Fibroblast of villous mesenchyme (primary cell): ENCODE data around the gene R3HDM1. TPM values are rescaled to one million over a fixed set of nuclear protein-coding genes. Genes with fewer than 3 reads are reported as not detected.

Experiments used
- DNase-seq: peaks from one replicate; pipeline ENCODE4 v3.0.0-alpha.2; 2010; ENCODE audit warnings: low read depth
- H3K4me3 ChIP-seq: 2 replicates; pipeline ENCODE4 v1.5.1; 2011; ENCODE audit warnings: low read depth, mild to moderate bottlenecking, low read length
- small RNA-seq: library from RNA; depleted of rRNA; stranded (forward); fragments of <200 nt; gene quantifications from one replicate; pipeline ENCODE3, GENCODE V24; 2012
- total RNA-seq: library from RNA; depleted of rRNA; stranded (reverse); fragments of >200 nt; gene quantifications from 2 replicates; pipeline ENCODE4 v1.2.3, GENCODE V29; 2012
- TF ChIP-seq, protein P1 (sequence below): IDR thresholded peaks from 2 replicates; pipeline ENCODE4 v1.5.1; 2012; ENCODE audit warnings: low read depth, mild to moderate bottlenecking, low read length; ENCODE audit not compliant: insufficient read depth

The R3HDM1 gene
- total RNA-seq, 1 donor, result 13.8 TPM

DNA sequence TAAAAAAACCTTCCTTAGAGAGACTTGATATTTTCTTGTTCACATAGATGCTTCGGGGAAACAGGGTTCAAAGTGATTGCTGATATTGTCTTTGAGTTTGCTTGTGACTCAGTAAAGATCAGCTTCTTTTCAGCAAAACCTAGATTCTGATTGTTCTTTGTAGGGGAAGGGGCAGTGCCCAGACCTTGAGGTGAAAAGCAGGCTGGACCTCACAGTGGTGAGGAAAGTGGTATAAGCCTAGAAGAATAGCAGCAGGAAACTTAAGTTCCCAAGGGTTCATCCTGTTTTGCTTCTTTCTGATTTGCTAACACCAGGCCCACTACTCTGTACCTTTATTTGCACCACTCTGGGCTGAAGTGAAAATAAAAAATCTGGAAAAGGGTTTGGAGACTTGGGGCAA is 231.2 kb downstream of the R3HDM1 start:
- DNase-seq, result no peak
- H3K4me3 ChIP-seq, result no peak overlapping the region
- TF ChIP-seq, protein P1, sequence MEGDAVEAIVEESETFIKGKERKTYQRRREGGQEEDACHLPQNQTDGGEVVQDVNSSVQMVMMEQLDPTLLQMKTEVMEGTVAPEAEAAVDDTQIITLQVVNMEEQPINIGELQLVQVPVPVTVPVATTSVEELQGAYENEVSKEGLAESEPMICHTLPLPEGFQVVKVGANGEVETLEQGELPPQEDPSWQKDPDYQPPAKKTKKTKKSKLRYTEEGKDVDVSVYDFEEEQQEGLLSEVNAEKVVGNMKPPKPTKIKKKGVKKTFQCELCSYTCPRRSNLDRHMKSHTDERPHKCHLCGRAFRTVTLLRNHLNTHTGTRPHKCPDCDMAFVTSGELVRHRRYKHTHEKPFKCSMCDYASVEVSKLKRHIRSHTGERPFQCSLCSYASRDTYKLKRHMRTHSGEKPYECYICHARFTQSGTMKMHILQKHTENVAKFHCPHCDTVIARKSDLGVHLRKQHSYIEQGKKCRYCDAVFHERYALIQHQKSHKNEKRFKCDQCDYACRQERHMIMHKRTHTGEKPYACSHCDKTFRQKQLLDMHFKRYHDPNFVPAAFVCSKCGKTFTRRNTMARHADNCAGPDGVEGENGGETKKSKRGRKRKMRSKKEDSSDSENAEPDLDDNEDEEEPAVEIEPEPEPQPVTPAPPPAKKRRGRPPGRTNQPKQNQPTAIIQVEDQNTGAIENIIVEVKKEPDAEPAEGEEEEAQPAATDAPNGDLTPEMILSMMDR, result no peak

DNA sequence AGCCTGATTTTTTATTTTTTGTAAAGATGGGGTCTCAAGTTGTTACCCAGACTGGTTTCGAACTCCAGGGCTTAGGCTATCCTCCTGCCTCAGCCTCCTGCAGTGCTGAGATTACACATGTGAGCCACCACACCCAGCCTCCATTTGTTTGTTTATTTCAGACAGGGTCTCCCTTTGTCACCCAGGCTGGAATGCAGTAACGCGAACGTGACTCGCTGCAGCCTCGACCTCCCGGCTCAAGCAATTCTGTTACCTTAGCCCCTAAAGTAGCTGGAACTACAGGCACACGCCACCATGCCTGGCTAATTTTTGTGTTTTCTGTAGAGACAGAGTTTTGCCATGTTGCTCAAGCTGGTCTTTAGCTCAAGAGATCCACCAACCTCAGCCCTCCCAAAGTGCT is 237.6 kb downstream of the R3HDM1 start:
- DNase-seq, result no peak
- TF ChIP-seq, protein P1, result no peak
- no peak overlapping the region for H3K4me3 ChIP-seq

DNA sequence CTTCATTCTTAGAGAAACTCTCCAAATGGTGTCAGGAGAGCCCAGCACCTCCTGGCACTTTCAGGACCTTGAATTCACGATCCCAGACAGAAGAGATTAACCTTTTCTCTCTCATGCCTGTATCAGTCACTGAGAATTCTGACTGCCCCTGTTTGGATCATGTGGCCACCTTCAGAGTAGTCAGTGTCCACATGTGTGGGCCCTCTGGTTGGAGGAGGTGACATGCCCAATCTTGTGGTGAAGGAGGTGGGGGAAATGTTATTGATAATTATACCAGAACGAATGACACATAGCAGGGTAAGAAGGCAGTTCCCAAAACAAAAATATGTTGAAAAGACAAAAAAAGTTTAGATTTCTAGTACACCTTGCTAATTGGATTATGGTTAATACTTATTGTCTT is 242.0 kb downstream of the R3HDM1 start:
- DNase-seq, result no peak
- no peak overlapping the region for H3K4me3 ChIP-seq
- TF ChIP-seq, protein P1, result no peak

DNA sequence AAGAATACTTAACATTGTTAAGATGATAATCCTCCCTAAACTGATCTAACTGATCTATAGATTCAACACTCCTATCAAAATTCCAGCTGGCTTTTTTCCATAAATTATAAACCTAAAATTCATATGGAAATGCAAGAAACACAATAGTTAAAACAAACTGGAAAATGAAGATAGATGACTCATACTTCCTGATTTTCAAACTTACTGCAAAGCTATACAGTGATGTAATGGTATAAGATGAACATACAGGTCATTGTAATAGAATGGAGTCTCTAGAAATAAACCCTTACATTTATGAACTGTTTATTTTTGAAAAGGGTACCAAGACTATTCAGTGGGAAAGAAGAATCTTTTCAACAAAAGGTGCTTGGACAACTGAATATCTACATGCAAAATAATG is 242.6 kb downstream of the R3HDM1 start:
- peak; percentile 7 for DNase-seq
- no peak overlapping the region for H3K4me3 ChIP-seq
- TF ChIP-seq, protein P1, result no peak

Small RNA genes within 50 kb of the gene (small RNA-seq; reads per million reads assigned to genes)
- 19.6 reads per million, percentile 93 among the genes with 10 or more reads in this experiment for gene MIR128-1
- not detected for gene RNU6-512P

Other genes with a start within 250 kb of the R3HDM1 start
- 4.8 and 9.1 TPM in 2 replicates for gene ZRANB3, start 266 bp upstream of the R3HDM1 start, total RNA-seq
- 66.7 and 96.3 TPM in 2 replicates for gene UBXN4, start 210.4 kb downstream of the R3HDM1 start, total RNA-seq